ENCODE measurements around the gene MPZL3. TPM values are rescaled to one million over a fixed set of nuclear protein-coding genes. Genes with fewer than 3 reads are reported as not detected.

The MPZL3 gene
- total RNA-seq, 1 donor from 2014 or later: 0.21 TPM

GRCh38 chr11:118258410-118258809 lies 6.2 kb upstream of the MPZL3 start:
- TF ChIP-seq, protein P1, sequence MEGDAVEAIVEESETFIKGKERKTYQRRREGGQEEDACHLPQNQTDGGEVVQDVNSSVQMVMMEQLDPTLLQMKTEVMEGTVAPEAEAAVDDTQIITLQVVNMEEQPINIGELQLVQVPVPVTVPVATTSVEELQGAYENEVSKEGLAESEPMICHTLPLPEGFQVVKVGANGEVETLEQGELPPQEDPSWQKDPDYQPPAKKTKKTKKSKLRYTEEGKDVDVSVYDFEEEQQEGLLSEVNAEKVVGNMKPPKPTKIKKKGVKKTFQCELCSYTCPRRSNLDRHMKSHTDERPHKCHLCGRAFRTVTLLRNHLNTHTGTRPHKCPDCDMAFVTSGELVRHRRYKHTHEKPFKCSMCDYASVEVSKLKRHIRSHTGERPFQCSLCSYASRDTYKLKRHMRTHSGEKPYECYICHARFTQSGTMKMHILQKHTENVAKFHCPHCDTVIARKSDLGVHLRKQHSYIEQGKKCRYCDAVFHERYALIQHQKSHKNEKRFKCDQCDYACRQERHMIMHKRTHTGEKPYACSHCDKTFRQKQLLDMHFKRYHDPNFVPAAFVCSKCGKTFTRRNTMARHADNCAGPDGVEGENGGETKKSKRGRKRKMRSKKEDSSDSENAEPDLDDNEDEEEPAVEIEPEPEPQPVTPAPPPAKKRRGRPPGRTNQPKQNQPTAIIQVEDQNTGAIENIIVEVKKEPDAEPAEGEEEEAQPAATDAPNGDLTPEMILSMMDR (IDR thresholded peaks at IDR 0.05): no peak
- intact Hi-C loops (cut with DNase I): no loop called here
- Histone ChIP-seq H3K9me3 (no peaks in the 10 kb centered on the region), H3K36me3 (no peaks in the 10 kb centered on the region), H3K4me3 (no peak overlapping the region), H3K4me1 (no peaks in the 10 kb centered on the region), H3K27ac (no peak overlapping the region), H3K27me3 (no peaks in the 10 kb centered on the region)
- no peak for DNase-seq (ENCODE audit: low spot score in 2 of 2)

GRCh38 chr11:118252688-118253087 lies 523 bp upstream of the MPZL3 start:
- peak overlapping the region; percentile 52 to 60 for H3K4me3 ChIP-seq
- no peaks in the 10 kb centered on the region for H3K4me1 ChIP-seq
- no peaks in the 10 kb centered on the region for H3K36me3 ChIP-seq
- no peak for DNase-seq (ENCODE audit: low spot score in 2 of 2)
- no peaks in the 10 kb centered on the region for H3K27me3 ChIP-seq
- intact Hi-C loops (cut with DNase I): no loop called here
- TF ChIP-seq, protein P1 (IDR thresholded peaks at IDR 0.05): no peak
- no peaks in the 10 kb centered on the region for H3K9me3 ChIP-seq
- H3K27ac ChIP-seq: no peak overlapping the region

- intact Hi-C loops (cut with DNase I): no loop called here
- no peaks in the 10 kb centered on the region for H3K27me3 ChIP-seq
- no peaks in the 10 kb centered on the region for H3K4me1 ChIP-seq
- H3K27ac ChIP-seq: no peak overlapping the region
- H3K36me3 ChIP-seq: no peaks in the 10 kb centered on the region
- no peak overlapping the region for H3K4me3 ChIP-seq
- TF ChIP-seq, protein P1 (IDR thresholded peaks at IDR 0.05): no peak
- H3K9me3 ChIP-seq: no peaks in the 10 kb centered on the region
- DNase-seq (ENCODE audit: low spot score in 2 of 2): no peak
Observed at GRCh38 chr11:118247041-118247440, 5.1 kb downstream of the MPZL3 start.

DNA sequence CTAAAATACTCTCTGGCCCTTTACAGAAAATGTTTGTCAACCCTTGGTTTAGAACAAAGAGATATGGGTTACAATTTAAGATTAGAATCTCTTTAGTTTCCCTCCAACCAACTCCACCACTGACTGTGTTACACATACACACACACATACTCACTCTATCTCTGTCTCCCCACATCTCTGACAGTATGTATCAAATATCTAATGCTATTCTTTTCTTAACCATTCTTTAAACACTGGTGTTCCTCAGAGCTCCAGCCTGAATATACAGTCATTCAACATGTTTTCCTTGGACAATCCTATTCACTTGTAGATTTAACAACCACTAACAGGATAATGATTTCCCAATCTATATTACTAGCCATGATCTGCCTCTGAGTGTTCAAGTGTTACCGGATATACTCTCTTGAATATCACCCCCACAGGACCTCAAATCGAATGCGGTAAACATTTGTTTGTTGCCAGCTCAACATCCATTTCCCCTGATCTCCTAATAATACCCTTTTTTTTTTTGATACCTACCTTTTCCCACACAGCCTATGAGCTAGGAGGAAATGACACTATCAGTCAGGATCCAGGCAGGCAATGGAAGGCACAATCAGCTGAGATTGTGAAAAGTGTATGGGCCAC lies 6.1 kb downstream of the MPZL3 start:
- Histone ChIP-seq H3K36me3 (no peaks in the 10 kb centered on the region), H3K27ac (no peak overlapping the region), H3K9me3 (no peaks in the 10 kb centered on the region), H3K27me3 (no peaks in the 10 kb centered on the region), H3K4me1 (no peaks in the 10 kb centered on the region), H3K4me3 (no peak overlapping the region)
- DNase-seq (ENCODE audit: low spot score in 2 of 2): no peak
- TF ChIP-seq, protein P1 (IDR thresholded peaks at IDR 0.05): no peak
- intact Hi-C loops (cut with DNase I): no loop called here

DNA sequence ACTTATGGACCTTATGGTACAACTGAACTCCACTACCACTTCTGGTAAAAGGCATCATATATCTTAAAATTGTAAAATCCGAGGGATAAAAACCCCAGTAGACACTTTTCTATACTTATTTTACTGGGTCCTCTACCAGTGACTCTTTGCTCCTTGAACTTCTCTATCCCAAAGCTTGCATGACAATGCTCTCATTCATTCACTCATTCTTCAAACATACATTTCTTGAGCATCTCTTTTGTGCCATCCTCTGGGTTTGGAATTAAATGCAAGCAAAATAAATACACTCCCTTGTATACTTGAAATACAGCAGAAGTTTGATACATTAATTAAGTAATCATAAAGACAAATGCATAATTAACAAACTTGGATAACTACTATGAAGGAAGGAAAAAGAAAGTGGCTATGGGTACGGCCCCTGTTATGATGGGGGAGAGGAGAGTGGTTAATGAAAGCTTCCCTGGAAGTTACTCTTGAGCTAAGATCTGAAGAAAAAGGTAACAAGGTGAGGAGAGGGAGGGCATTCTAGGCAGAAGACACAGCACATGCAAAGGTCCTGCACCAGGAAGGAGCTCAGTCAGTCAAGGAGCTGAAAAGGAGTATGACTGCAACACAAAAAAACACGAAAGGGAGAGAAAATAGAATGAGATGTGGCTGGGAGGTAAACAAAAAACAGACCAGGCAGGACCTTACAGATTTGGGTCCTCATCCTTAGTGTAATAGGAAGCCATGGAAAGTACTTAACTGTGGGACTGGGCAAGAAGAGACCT lies 8.0 kb downstream of the MPZL3 start:
- TF ChIP-seq, protein P1 (IDR thresholded peaks at IDR 0.05): no peak
- Histone ChIP-seq H3K36me3 (no peaks in the 10 kb centered on the region), H3K27ac (no peak overlapping the region), H3K4me3 (no peak overlapping the region), H3K9me3 (no peaks in the 10 kb centered on the region), H3K27me3 (no peaks in the 10 kb centered on the region), H3K4me1 (no peaks in the 10 kb centered on the region)
- DNase-seq (ENCODE audit: low spot score in 2 of 2): no peak
- intact Hi-C loops (cut with DNase I): no loop called here

All from ascending aorta (tissue), 2 donors.